ENCODE results near the gene KIRREL3. TPM values are rescaled to one million over a fixed set of nuclear protein-coding genes. Genes with fewer than 3 reads are reported as not detected.

The KIRREL3 gene
- total RNA-seq, 1 donor from 2014 or later, result 0.38 TPM

DNA sequence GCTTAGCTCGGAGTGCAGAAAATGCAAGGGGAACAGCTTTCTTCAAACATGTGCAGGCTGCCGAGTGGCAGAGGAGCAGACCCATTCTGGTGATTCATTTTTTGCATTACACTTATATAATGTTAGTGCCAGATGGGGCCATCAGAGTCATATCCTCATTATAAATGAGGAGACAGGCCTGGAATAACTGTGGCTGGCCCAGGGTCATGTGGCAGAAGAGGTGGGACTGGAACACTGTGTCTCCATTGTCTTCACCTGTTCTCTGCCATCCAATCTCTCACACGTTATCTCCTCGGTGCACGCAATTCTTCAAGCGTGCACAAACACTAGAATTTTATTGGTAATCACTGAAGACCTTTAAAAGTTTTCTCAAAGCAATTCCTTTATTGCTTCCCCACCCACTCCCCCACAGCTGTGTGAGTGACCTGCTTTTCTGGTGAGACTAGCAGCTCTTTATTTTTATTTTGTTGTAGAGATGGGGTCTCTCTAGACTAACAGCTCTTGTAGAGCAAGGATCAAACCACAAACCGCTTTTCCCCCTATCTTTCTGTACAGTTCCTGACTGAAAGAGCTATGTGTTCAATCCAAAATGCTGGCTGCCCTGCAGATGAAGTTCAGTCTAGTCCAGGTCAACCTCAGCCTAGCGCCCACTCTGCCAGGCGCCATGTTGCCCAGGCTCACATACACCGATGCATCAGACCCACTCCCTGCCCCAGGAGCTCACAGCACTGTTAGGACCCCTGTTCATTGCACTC, 569.8 kb downstream of the KIRREL3 start:
- Mint-ChIP-seq H3K27me3 (ENCODE audit: unreplicated experiment) (peaks cover 10% of the 10 kb centered on the region), H3K4me3 (ENCODE audit: unreplicated experiment) (no peak overlapping the region), H3K9me3 (ENCODE audit: unreplicated experiment) (no peaks in the 10 kb centered on the region), H3K27ac (ENCODE audit: unreplicated experiment) (no peak overlapping the region), H3K4me1 (ENCODE audit: unreplicated experiment) (peaks cover 19% of the 10 kb centered on the region), H3K36me3 (ENCODE audit: low read depth, unreplicated experiment) (no peaks in the 10 kb centered on the region)
- TF ChIP-seq, protein P1, sequence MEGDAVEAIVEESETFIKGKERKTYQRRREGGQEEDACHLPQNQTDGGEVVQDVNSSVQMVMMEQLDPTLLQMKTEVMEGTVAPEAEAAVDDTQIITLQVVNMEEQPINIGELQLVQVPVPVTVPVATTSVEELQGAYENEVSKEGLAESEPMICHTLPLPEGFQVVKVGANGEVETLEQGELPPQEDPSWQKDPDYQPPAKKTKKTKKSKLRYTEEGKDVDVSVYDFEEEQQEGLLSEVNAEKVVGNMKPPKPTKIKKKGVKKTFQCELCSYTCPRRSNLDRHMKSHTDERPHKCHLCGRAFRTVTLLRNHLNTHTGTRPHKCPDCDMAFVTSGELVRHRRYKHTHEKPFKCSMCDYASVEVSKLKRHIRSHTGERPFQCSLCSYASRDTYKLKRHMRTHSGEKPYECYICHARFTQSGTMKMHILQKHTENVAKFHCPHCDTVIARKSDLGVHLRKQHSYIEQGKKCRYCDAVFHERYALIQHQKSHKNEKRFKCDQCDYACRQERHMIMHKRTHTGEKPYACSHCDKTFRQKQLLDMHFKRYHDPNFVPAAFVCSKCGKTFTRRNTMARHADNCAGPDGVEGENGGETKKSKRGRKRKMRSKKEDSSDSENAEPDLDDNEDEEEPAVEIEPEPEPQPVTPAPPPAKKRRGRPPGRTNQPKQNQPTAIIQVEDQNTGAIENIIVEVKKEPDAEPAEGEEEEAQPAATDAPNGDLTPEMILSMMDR (IDR thresholded peaks at IDR 0.05; ENCODE audit: unreplicated experiment), result no peak
- no peak for DNase-seq (ENCODE audit: low spot score)

DNA sequence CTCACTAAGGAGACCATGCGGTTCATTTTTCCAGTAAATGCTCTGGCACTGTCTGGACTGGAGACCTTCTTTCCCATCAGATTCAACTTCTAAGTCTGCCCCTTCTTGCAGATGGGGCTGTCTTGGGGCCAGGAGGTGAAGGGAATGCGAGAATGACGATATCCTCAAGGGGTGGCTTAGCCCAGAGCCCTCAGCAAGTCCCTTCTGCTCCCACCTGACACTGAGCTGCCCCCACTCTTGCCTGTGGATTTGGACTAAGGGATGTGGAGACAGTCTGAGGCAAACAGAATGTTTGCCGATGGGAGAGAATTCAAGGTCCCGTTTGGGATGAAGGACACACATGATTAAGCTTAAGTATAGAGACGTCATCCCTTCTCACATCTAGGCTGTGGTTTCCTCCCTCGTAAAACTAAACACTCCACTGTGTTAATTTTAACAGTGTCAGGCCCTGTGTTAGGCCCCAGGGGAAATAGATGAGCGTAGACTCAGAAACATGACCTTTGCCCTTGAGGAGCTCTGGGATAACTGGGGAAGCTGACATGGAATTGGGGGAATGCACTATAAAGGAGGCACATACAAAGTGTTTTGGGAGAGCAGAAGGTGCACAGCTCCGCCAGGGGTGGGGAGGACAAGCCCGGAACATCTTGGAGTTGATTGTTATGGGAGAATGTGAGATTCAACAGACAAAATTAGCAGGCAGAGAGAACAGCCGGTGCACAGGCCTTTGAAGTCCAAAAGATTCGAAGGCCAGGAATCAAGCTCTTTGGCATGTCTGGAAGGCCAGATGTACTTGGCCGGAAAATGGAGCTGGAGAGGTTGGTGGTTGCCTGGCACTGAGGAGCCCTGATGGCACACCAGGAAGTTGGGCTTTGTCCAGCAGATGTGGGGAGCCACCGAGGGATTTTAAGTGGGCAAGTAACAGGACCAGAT, 573.5 kb downstream of the KIRREL3 start:
- H3K4me3 Mint-ChIP-seq (ENCODE audit: unreplicated experiment), result no peak overlapping the region
- H3K27me3 Mint-ChIP-seq (ENCODE audit: unreplicated experiment), result peaks cover 8% of the 10 kb centered on the region
- H3K27ac Mint-ChIP-seq (ENCODE audit: unreplicated experiment), result no peak overlapping the region
- H3K9me3 Mint-ChIP-seq (ENCODE audit: unreplicated experiment), result no peaks in the 10 kb centered on the region
- TF ChIP-seq, protein P1 (IDR thresholded peaks at IDR 0.05; ENCODE audit: unreplicated experiment), result no peak
- H3K4me1 Mint-ChIP-seq (ENCODE audit: unreplicated experiment), result peaks cover 4% of the 10 kb centered on the region
- H3K36me3 Mint-ChIP-seq (ENCODE audit: low read depth, unreplicated experiment), result no peaks in the 10 kb centered on the region
- no peak for DNase-seq (ENCODE audit: low spot score)

DNA sequence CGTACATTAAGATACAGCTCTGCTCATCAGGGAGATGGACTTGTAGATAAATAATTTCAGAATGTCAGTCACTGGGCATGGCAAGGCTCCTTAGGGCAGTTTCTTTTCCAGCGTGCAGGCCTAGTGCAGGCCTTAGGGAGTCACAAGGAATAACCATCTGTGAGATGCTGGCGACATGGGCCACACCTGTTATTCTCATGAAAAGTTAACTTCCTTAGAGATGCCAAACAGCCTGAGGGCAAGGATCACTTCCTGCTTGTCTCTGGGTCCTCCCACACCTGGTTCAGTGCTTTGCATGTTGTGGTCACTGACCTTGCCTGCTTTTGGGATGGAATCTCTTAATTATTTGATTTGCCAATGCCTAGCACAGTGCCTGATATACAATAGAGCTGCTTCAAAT, 574.5 kb downstream of the KIRREL3 start:
- Mint-ChIP-seq H3K9me3 (ENCODE audit: unreplicated experiment) (no peaks in the 10 kb centered on the region), H3K4me3 (ENCODE audit: unreplicated experiment) (no peak overlapping the region), H3K27me3 (ENCODE audit: unreplicated experiment) (peaks cover 10% of the 10 kb centered on the region), H3K36me3 (ENCODE audit: low read depth, unreplicated experiment) (no peaks in the 10 kb centered on the region), H3K27ac (ENCODE audit: unreplicated experiment) (no peak overlapping the region), H3K4me1 (ENCODE audit: unreplicated experiment) (peaks cover 7% of the 10 kb centered on the region)
- TF ChIP-seq, protein P1 (IDR thresholded peaks at IDR 0.05; ENCODE audit: unreplicated experiment), result no peak
- DNase-seq (ENCODE audit: low spot score), result no peak

DNA sequence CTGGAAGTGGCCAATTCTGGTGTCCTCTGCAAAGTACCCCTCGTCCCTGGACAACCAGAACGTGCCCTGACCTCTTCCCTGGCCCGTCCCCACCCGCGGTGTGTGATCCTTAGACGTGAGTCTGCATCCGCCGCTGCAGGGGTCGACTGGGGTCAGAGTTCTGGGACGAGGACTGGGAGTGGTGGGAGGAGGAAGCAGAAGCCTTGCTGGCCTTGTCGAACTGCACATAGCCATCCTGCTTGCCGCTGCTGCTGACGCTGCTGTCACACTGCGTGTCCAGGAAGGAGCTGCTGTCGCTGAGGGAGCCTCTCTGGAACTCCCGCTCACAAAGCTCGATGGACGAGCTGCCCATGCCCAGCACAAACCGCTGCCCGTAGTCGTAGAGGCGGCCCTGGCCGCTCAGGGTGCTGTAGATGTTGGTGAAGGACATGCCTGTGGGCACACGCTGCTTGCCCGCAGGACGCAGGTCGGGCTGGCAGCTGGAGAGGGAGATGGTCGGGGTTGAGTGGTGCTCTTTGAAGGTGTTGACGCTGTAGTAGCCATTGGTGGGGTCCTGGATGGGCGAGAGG, 576.0 kb downstream of the KIRREL3 start:
- H3K27ac Mint-ChIP-seq (ENCODE audit: unreplicated experiment), result no peak overlapping the region
- DNase-seq (ENCODE audit: low spot score), result no peak
- H3K27me3 Mint-ChIP-seq (ENCODE audit: unreplicated experiment), result peaks cover 8% of the 10 kb centered on the region
- no peak overlapping the region for H3K4me3 Mint-ChIP-seq (ENCODE audit: unreplicated experiment)
- H3K9me3 Mint-ChIP-seq (ENCODE audit: unreplicated experiment), result no peaks in the 10 kb centered on the region
- peaks cover 11% of the 10 kb centered on the region for H3K4me1 Mint-ChIP-seq (ENCODE audit: unreplicated experiment)
- TF ChIP-seq, protein P1 (IDR thresholded peaks at IDR 0.05; ENCODE audit: unreplicated experiment), result no peak
- no peaks in the 10 kb centered on the region for H3K36me3 Mint-ChIP-seq (ENCODE audit: low read depth, unreplicated experiment)
